CD14-positive monocyte (primary cell): Measurements from ENCODE around the gene RAB25. TPM values are rescaled to one million over a fixed set of nuclear protein-coding genes. Genes with fewer than 3 reads are reported as not detected.

ENCODE experiments used
- DNase-seq, 3 donors: peaks; one replicate each; pipeline ENCODE4 v3.0.0-alpha.2; 2011 to 2022
- H2AFZ ChIP-seq: 2 replicates; pipeline ENCODE4 v1.6.0; 2012; ENCODE audit warnings: mild to moderate bottlenecking, low read depth, low read length, inconsistent platforms; ENCODE audit not compliant: insufficient read depth, poor library complexity, severe bottlenecking
- H3K27ac ChIP-seq, 2 donors: 1 replicate in 1 of 2; 2 replicates in 1 of 2; pipeline ENCODE4 v1.5.1; 2012 to 2013; ENCODE audit warnings: low read length in 2 of 2, control low read depth in 1 of 2, inconsistent platforms in 1 of 2, low read depth in 1 of 2, mild to moderate bottlenecking in 1 of 2
- H3K27me3 ChIP-seq, 2 donors: one replicate each; pipeline versions ENCODE4 v1.6.0 to v1.6.1; 2011 to 2013; ENCODE audit warnings: low read length in 2 of 2; ENCODE audit not compliant: control insufficient read depth in 2 of 2, insufficient read depth in 2 of 2
- H3K36me3 ChIP-seq, 2 donors: replicated peaks in 1 of 2; 1 replicate in 1 of 2; 2 replicates in 1 of 2; pipeline versions ENCODE4 v1.5.1 to v1.6.1; 2012 to 2013; ENCODE audit warnings: low read length in 2 of 2, control low read depth in 1 of 2, inconsistent platforms in 1 of 2, mild to moderate bottlenecking in 1 of 2; ENCODE audit not compliant: insufficient read depth in 2 of 2, control insufficient read depth in 1 of 2
- H3K4me1 ChIP-seq, 2 donors: 1 replicate in 1 of 2; 2 replicates in 1 of 2; pipeline versions ENCODE4 v1.5.1 to v1.6.1; 2012 to 2013; ENCODE audit warnings: low read length in 2 of 2, control low read depth in 1 of 2, inconsistent platforms in 1 of 2, mild to moderate bottlenecking in 1 of 2, moderate library complexity in 1 of 2; ENCODE audit not compliant: insufficient read depth in 2 of 2, control insufficient read depth in 1 of 2
- H3K4me2 ChIP-seq: replicated peaks from 2 replicates; pipeline ENCODE3; 2012; ENCODE audit warnings: low read length, moderate library complexity, mild to moderate bottlenecking; ENCODE audit not compliant: poor library complexity, severe bottlenecking; ENCODE audit errors: extremely low read depth
- H3K4me3 ChIP-seq, 3 experiments: fragments of 200-600 bp in 1 of 3; sonication (generic) in 1 of 3; replicated peaks in 1 of 3; 1 replicate in 2 of 3; 2 replicates in 1 of 3; pipeline ENCODE4 v1.5.1; 2011 to 2013; ENCODE audit warnings: low read length in 3 of 3, mild to moderate bottlenecking in 3 of 3, control low read depth in 2 of 3, low read depth in 2 of 3, inconsistent platforms in 1 of 3, moderate library complexity in 1 of 3
- H3K79me2 ChIP-seq: 2 replicates; pipeline ENCODE4 v1.6.0; 2012; ENCODE audit warnings: mild to moderate bottlenecking, control low read depth, inconsistent platforms, low read length, moderate library complexity; ENCODE audit not compliant: insufficient read depth
- H3K9ac ChIP-seq: 2 replicates; pipeline ENCODE4 v1.6.0; 2017; ENCODE audit warnings: low read length, mild to moderate bottlenecking; ENCODE audit not compliant: insufficient read depth, poor library complexity, severe bottlenecking
- H3K9me3 ChIP-seq, 2 donors: replicated peaks in 1 of 2; 1 replicate in 1 of 2; 2 replicates in 1 of 2; pipeline versions ENCODE4 v1.5.1 to v1.6.1; 2012 to 2013; ENCODE audit warnings: low read length in 2 of 2, control low read depth in 1 of 2; ENCODE audit not compliant: control insufficient read depth in 1 of 2, insufficient read depth in 1 of 2
- H4K20me1 ChIP-seq: 2 replicates; pipeline ENCODE4 v1.6.0; 2012; ENCODE audit warnings: mild to moderate bottlenecking, low read length, control low read depth, moderate library complexity; ENCODE audit not compliant: insufficient read depth
- H3K27ac Mint-ChIP-seq, 7 donors: one replicate each; pipeline ENCODE4 v1.8.0; 2020; ENCODE audit warnings: mild to moderate bottlenecking in 7 of 7, mixed read lengths in 7 of 7, moderate library complexity in 6 of 7, inconsistent platforms in 2 of 7
- H3K27me3 Mint-ChIP-seq, 3 donors: one replicate each; pipeline ENCODE4 v1.8.0; 2021 to 2022; ENCODE audit warnings: low read depth in 3 of 3, mild to moderate bottlenecking in 3 of 3, mixed read lengths in 3 of 3, moderate library complexity in 3 of 3, inconsistent platforms in 1 of 3
- H3K36me3 Mint-ChIP-seq, 2 donors: one replicate each; pipeline ENCODE4 v1.8.0; 2020; ENCODE audit warnings: mixed read lengths in 2 of 2, inconsistent platforms in 1 of 2, mild to moderate bottlenecking in 1 of 2
- H3K4me1 Mint-ChIP-seq: one replicate; pipeline ENCODE4 v1.8.0; 2020; ENCODE audit warnings: mild to moderate bottlenecking, mixed read lengths
- H3K4me3 Mint-ChIP-seq, 2 donors: one replicate each; pipeline ENCODE4 v1.8.0; 2020; ENCODE audit warnings: mild to moderate bottlenecking in 2 of 2, mixed read lengths in 2 of 2, moderate library complexity in 1 of 2
- H3K9me3 Mint-ChIP-seq, 7 donors: one replicate each; pipeline ENCODE4 v1.8.0; 2020 to 2022; ENCODE audit warnings: mixed read lengths in 7 of 7, mild to moderate bottlenecking in 6 of 7, moderate library complexity in 6 of 7, inconsistent platforms in 2 of 7
- CTCF ChIP-seq: fragments of 200-600 bp; IDR thresholded peaks from one replicate; pipeline ENCODE4 v1.8.0; 2022; ENCODE audit warnings: antibody characterized with exemption, mild to moderate bottlenecking
- WGBS: methylation state at CpG from one replicate; pipeline ENCODE4 v1.1.5; 2013; ENCODE audit warnings: missing lambda C conversion rate; ENCODE audit not compliant: insufficient coverage; 5-methylcytosine and 5-hydroxymethylcytosine counted together
- intact Hi-C, 2 donors: fragments of 100-400 bp; cut with micrococcal nuclease; formaldehyde crosslinking; loops; one replicate each; pipeline versions ENCODE4 v1.15.0 to v1.15.1; 2023
- polyA plus RNA-seq, 3 donors: library from polyadenylated mRNA; depleted of rRNA in 1 of 3; unstranded in 2 of 3; stranded (reverse) in 1 of 3; fragments of 300-500 nt in 2 of 3; fragments of >200 nt in 1 of 3; fragmentation: Illumina TruSeq in 2 of 3; gene quantifications; 1 replicate in 2 of 3; 2 replicates in 1 of 3; pipeline ENCODE4 v1.2.3, GENCODE V29; 2012 to 2021

Gene RAB25
- polyA plus RNA-seq, 3 donors: 0.23 TPM; not detected in 2

- no peak overlapping the region for H3K4me3 ChIP-seq
- 96% methylated on average over 5 of the region's 8 CpGs for WGBS
- H3K27me3 Mint-ChIP-seq: peaks cover 86 to 99% (median 89%) of the 10 kb centered on the region in 3 donors
- H3K36me3 ChIP-seq: no peaks in the 10 kb centered on the region
- no peak overlapping the region for H2AFZ ChIP-seq
- DNase-seq: no peak
- intact Hi-C loops: no loop called here
- peaks cover 20 to 31% of the 10 kb centered on the region in 2 donors for H3K4me1 ChIP-seq
- H3K4me3 Mint-ChIP-seq: peak overlapping the region in 1 of 2 donors; percentile 53
- no peaks in the 10 kb centered on the region for H3K79me2 ChIP-seq
- peaks cover 0 to 4% of the 10 kb centered on the region in 2 donors for H3K9me3 ChIP-seq
- H3K27ac ChIP-seq: no peak overlapping the region
- H3K4me2 ChIP-seq: no peak overlapping the region
- peaks cover 41 to 95% of the 10 kb centered on the region in 2 donors for H3K27me3 ChIP-seq
- peaks cover 0 to 20% (median 4%) of the 10 kb centered on the region in 7 donors for H3K9me3 Mint-ChIP-seq
- peaks cover 28% of the 10 kb centered on the region for H3K4me1 Mint-ChIP-seq
- H3K27ac Mint-ChIP-seq: no peak overlapping the region
- H3K36me3 Mint-ChIP-seq: peaks cover 7 to 8% of the 10 kb centered on the region in 2 donors
- no peaks in the 10 kb centered on the region for H4K20me1 ChIP-seq
- no peak for TF ChIP-seq CTCF
- no peak overlapping the region for H3K9ac ChIP-seq
Observed at GRCh38 chr1:156080241-156080862, 19.4 kb downstream of the RAB25 start.

DNA sequence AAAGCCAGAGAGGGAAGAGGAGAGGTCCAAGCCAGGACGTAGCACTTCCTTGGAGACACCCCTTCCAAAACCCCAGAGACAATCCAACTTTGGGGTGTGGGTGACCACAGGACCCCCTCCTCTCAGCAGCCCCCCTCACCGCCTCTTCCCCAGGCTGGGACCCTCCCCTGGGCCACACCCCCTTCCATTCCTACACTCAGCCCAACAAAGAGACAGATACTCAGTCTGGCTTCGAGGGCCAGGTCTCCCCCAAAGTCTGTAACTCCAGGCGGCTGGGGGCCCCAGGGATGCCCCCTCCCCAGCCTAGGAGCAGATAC is 19.9 kb downstream of the RAB25 start:
- Mint-ChIP-seq H3K36me3 (peaks cover 7 to 8% of the 10 kb centered on the region in 2 donors), H3K4me1 (peaks cover 24% of the 10 kb centered on the region), H3K27ac (no peak overlapping the region), H3K4me3 (peak overlapping the region in 1 of 2 donors; percentile 76), H3K27me3 (peaks cover 86 to 99% (median 90%) of the 10 kb centered on the region in 3 donors), H3K9me3 (peaks cover 0 to 20% (median 4%) of the 10 kb centered on the region in 7 donors)
- Histone ChIP-seq H3K4me3 (no peak overlapping the region), H3K27ac (no peak overlapping the region), H4K20me1 (no peaks in the 10 kb centered on the region), H3K27me3 (peaks cover 38 to 93% of the 10 kb centered on the region in 2 donors), H2AFZ (no peak overlapping the region), H3K9me3 (peaks cover 0 to 4% of the 10 kb centered on the region in 2 donors), H3K36me3 (no peaks in the 10 kb centered on the region), H3K4me2 (no peak overlapping the region), H3K9ac (no peak overlapping the region), H3K79me2 (no peaks in the 10 kb centered on the region), H3K4me1 (peaks cover 18 to 31% of the 10 kb centered on the region in 2 donors)
- no peak for TF ChIP-seq CTCF
- 79% methylated on average over 3 of the region's 4 CpGs for WGBS
- intact Hi-C loops: no loop called here
- no peak for DNase-seq
